NB4 (cell line): Measurements from ENCODE around the gene LRMDA.

ENCODE experiments used
- POLR2A ChIP-seq: IDR thresholded peaks from 2 replicates; pipeline ENCODE4 v1.6.1; 2011; ENCODE audit warnings: mild to moderate bottlenecking; ENCODE audit not compliant: insufficient read length; ENCODE audit errors: extremely low read depth
- TF ChIP-seq, protein P1 (sequence below): IDR thresholded peaks from one replicate; pipeline ENCODE4 v1.5.1; 2012; ENCODE audit warnings: low read depth, low read length

DNA sequence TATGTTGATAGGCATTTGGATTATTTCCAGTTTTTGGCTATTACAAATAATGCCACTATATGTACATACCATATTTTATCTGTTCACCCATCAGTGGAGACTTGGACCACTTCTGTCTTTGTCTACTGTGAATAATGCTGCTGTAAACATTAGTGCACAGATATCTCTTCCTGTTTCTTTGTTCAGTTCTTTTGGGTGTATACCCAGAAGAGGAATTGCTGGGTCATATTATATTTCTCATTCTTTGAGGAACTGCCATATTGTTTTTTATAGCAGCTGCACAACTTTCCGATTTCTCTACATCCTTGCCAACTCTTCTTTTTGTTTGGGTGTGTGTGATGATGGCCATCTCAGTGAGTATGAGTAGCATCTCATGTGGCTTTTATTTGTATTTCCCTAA is 218.0 kb downstream of the LRMDA start:
- TF ChIP-seq, protein P1, sequence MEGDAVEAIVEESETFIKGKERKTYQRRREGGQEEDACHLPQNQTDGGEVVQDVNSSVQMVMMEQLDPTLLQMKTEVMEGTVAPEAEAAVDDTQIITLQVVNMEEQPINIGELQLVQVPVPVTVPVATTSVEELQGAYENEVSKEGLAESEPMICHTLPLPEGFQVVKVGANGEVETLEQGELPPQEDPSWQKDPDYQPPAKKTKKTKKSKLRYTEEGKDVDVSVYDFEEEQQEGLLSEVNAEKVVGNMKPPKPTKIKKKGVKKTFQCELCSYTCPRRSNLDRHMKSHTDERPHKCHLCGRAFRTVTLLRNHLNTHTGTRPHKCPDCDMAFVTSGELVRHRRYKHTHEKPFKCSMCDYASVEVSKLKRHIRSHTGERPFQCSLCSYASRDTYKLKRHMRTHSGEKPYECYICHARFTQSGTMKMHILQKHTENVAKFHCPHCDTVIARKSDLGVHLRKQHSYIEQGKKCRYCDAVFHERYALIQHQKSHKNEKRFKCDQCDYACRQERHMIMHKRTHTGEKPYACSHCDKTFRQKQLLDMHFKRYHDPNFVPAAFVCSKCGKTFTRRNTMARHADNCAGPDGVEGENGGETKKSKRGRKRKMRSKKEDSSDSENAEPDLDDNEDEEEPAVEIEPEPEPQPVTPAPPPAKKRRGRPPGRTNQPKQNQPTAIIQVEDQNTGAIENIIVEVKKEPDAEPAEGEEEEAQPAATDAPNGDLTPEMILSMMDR: no peak
- no peak for TF ChIP-seq POLR2A
